ENCODE data around the gene RPE. TPM values are rescaled to one million over a fixed set of nuclear protein-coding genes. Genes with fewer than 3 reads are reported as not detected.
A peak's percentile ranks its signal among the peaks of the same experiment; 100 is the strongest.

The RPE gene
- total RNA-seq, result 10 to 100 TPM; 25.7 to 56.6 (median 40.6) TPM

- peak within 1 kb of the TSS; percentile 67 to 82 for H3K27ac ChIP-seq
- 0 to 17% (median 2%) methylated on average over 2 to 25 of the region's 58 CpGs; no CpG with 5 or more reads in 1 of the 10 experiments for WGBS, 10 experiments
- peaks cover 13 to 25% of the 10 kb centered on the region in 2 donors for H3K4me1 ChIP-seq (replicated peaks in 1 of 2)
- H3K4me3 ChIP-seq, result peak within 1 kb of the TSS; percentile 63 to 91 (median 77)
- in situ Hi-C loops (cut with MboI; ENCODE audit: low pct_unique_long_range_greater_than_20kb in 2 of 9, low sequenced_read_pairs in 9 of 9, unreplicated experiment in 9 of 9), result no loop called here
- ATAC-seq (replicated peaks in 6 of 8), result peak; percentile 99 to 100 (median 100)
Observed at GRCh38 chr2:210002158-210003157, at the start of gene RPE. RPE (plus strand) TSS chr2:210002638; CDS start chr2:210002662, 24 bp downstream.

GRCh38 chr2:209956271-209956670 is 46.2 kb upstream of the RPE start:
- WGBS, 10 experiments, result 57 to 100% (median 100%) methylated on average over 1 to 2 of the region's 2 CpGs; no CpG with 5 or more reads in 4 of the 10 experiments
- no peak overlapping the region for H3K4me3 ChIP-seq
- in situ Hi-C loops (cut with MboI; ENCODE audit: low pct_unique_long_range_greater_than_20kb in 2 of 9, low sequenced_read_pairs in 9 of 9, unreplicated experiment in 9 of 9), result loop anchor here in 2 of 9 experiments (25.0 kb wide), 3 partner anchors 256 to 619 kb away; no protein-coding TSS in a partner anchor
- no peak overlapping the region for H3K27ac ChIP-seq
- H3K4me1 ChIP-seq (replicated peaks in 1 of 2), result peaks cover 20 to 26% of the 10 kb centered on the region in 2 donors
- no peak for ATAC-seq (replicated peaks in 6 of 8)

GRCh38 chr2:209958016-209958415 is 44.4 kb upstream of the RPE start:
- WGBS, 10 experiments, result 12 to 64% (median 53%) methylated on average over 2 of the region's 2 CpGs; no CpG with 5 or more reads in 2 of the 10 experiments
- no peak overlapping the region for H3K4me3 ChIP-seq
- no peak for ATAC-seq (replicated peaks in 6 of 8)
- H3K27ac ChIP-seq, result no peak overlapping the region
- peaks cover 22 to 33% of the 10 kb centered on the region in 2 donors for H3K4me1 ChIP-seq (replicated peaks in 1 of 2)
- in situ Hi-C loops (cut with MboI; ENCODE audit: low pct_unique_long_range_greater_than_20kb in 2 of 9, low sequenced_read_pairs in 9 of 9, unreplicated experiment in 9 of 9), result loop anchor here in 2 of 9 experiments (25.0 kb wide), 3 partner anchors 254 to 621 kb away; no protein-coding TSS in a partner anchor

GRCh38 chr2:209960045-209960444 is 42.4 kb upstream of the RPE start:
- Histone ChIP-seq H3K27ac (peak overlapping the region; percentile 45 to 53), H3K4me1 (replicated peaks in 1 of 2) (peaks cover 22 to 36% of the 10 kb centered on the region in 2 donors), H3K4me3 (no peak overlapping the region)
- ATAC-seq (replicated peaks in 6 of 8), result peak in 2 of 8 experiments; percentile 12 to 25
- WGBS, 10 experiments, result 0 to 49% (median 19%) methylated on average over 1 to 7 of the region's 7 CpGs
- in situ Hi-C loops (cut with MboI; ENCODE audit: low pct_unique_long_range_greater_than_20kb in 2 of 9, low sequenced_read_pairs in 9 of 9, unreplicated experiment in 9 of 9), result loop anchor here in 2 of 9 experiments (25.0 kb wide), 3 partner anchors 252 to 623 kb away; no protein-coding TSS in a partner anchor

- Histone ChIP-seq H3K4me3 (no peak overlapping the region), H3K4me1 (replicated peaks in 1 of 2) (peaks cover 22 to 36% of the 10 kb centered on the region in 2 donors), H3K27ac (peak overlapping the region; percentile 21 to 53)
- in situ Hi-C loops (cut with MboI; ENCODE audit: low pct_unique_long_range_greater_than_20kb in 2 of 9, low sequenced_read_pairs in 9 of 9, unreplicated experiment in 9 of 9), result loop anchor here in 2 of 9 experiments (25.0 kb wide), 3 partner anchors 251 to 624 kb away; no protein-coding TSS in a partner anchor
- WGBS, 10 experiments, result 0 to 60% (median 21%) methylated on average over 1 to 4 of the region's 4 CpGs
- ATAC-seq (replicated peaks in 6 of 8), result peak; percentile 88 to 97 (median 93)
Observed at GRCh38 chr2:209960676-209961630, 41.5 kb upstream of the RPE start.

- WGBS, 10 experiments, result 0 to 92% (median 83%) methylated on average over 1 to 2 of the region's 2 CpGs; no CpG with 5 or more reads in 2 of the 10 experiments
- H3K4me3 ChIP-seq, result no peak overlapping the region
- in situ Hi-C loops (cut with MboI; ENCODE audit: low pct_unique_long_range_greater_than_20kb in 2 of 9, low sequenced_read_pairs in 9 of 9, unreplicated experiment in 9 of 9), result loop anchor here in 2 of 9 experiments (25.0 kb wide), 3 partner anchors 247 to 628 kb away; no protein-coding TSS in a partner anchor
- H3K27ac ChIP-seq, result no peak overlapping the region
- no peak for ATAC-seq (replicated peaks in 6 of 8)
- H3K4me1 ChIP-seq (replicated peaks in 1 of 2), result peaks cover 4 to 13% of the 10 kb centered on the region in 2 donors
Observed at GRCh38 chr2:209965723-209966122, 36.7 kb upstream of the RPE start.

GRCh38 chr2:209969692-209970091 is 32.7 kb upstream of the RPE start:
- Histone ChIP-seq H3K4me3 (no peak overlapping the region), H3K4me1 (replicated peaks in 1 of 2) (no peaks in the 10 kb centered on the region), H3K27ac (no peak overlapping the region)
- in situ Hi-C loops (cut with MboI; ENCODE audit: low pct_unique_long_range_greater_than_20kb in 2 of 9, low sequenced_read_pairs in 9 of 9, unreplicated experiment in 9 of 9), result loop anchor here in 3 of 9 experiments (10.0 to 25.0 kb wide), 5 partner anchors 225 to 632 kb away; no protein-coding TSS in a partner anchor
- WGBS, 10 experiments, result 0 to 100% (median 84%) methylated on average over 1 to 4 of the region's 4 CpGs; no CpG with 5 or more reads in 4 of the 10 experiments
- ATAC-seq (replicated peaks in 6 of 8), result no peak

GRCh38 chr2:209970271-209970670 is 32.2 kb upstream of the RPE start:
- WGBS, 10 experiments, result 60 to 100% (median 85%) methylated on average over 1 to 2 of the region's 2 CpGs
- in situ Hi-C loops (cut with MboI; ENCODE audit: low pct_unique_long_range_greater_than_20kb in 2 of 9, low sequenced_read_pairs in 9 of 9, unreplicated experiment in 9 of 9), result loop anchor here in 3 of 9 experiments (10.0 to 25.0 kb wide), 5 partner anchors 225 to 633 kb away; no protein-coding TSS in a partner anchor
- Histone ChIP-seq H3K4me3 (no peak overlapping the region), H3K4me1 (replicated peaks in 1 of 2) (no peaks in the 10 kb centered on the region), H3K27ac (no peak overlapping the region)
- peak in 1 of 8 experiments; percentile 72 for ATAC-seq (replicated peaks in 6 of 8)

- no peaks in the 10 kb centered on the region for H3K4me1 ChIP-seq (replicated peaks in 1 of 2)
- no peak for ATAC-seq (replicated peaks in 6 of 8)
- in situ Hi-C loops (cut with MboI; ENCODE audit: low pct_unique_long_range_greater_than_20kb in 2 of 9, low sequenced_read_pairs in 9 of 9, unreplicated experiment in 9 of 9), result loop anchor here in 3 of 9 experiments (10.0 to 25.0 kb wide), 5 partner anchors 224 to 633 kb away; no protein-coding TSS in a partner anchor
- 5 to 83% (median 55%) methylated on average over 2 to 4 of the region's 4 CpGs; no CpG with 5 or more reads in 2 of the 10 experiments for WGBS, 10 experiments
- H3K27ac ChIP-seq, result no peak overlapping the region
- H3K4me3 ChIP-seq, result no peak overlapping the region
Observed at GRCh38 chr2:209970711-209971110, 31.7 kb upstream of the RPE start.

- in situ Hi-C loops (cut with MboI; ENCODE audit: low pct_unique_long_range_greater_than_20kb in 2 of 9, low sequenced_read_pairs in 9 of 9, unreplicated experiment in 9 of 9), result loop anchor here in 3 of 9 experiments (10.0 to 25.0 kb wide), 5 partner anchors 221 to 636 kb away; no protein-coding TSS in a partner anchor
- 0 to 80% (median 17%) methylated on average over 1 of the region's 1 CpG; no CpG with 5 or more reads in 2 of the 10 experiments for WGBS, 10 experiments
- ATAC-seq (replicated peaks in 6 of 8), result no peak
- Histone ChIP-seq H3K4me3 (no peak overlapping the region), H3K27ac (no peak overlapping the region), H3K4me1 (replicated peaks in 1 of 2) (no peaks in the 10 kb centered on the region)
Observed at GRCh38 chr2:209973328-209973727, 29.1 kb upstream of the RPE start.

- ATAC-seq (replicated peaks in 6 of 8), result peak in 1 of 8 experiments; percentile 32
- Histone ChIP-seq H3K27ac (no peak overlapping the region), H3K4me1 (replicated peaks in 1 of 2) (no peaks in the 10 kb centered on the region), H3K4me3 (no peak overlapping the region)
- WGBS, 10 experiments, result 0 to 100% (median 80%) methylated on average over 1 of the region's 1 CpG; no CpG with 5 or more reads in 1 of the 10 experiments
- in situ Hi-C loops (cut with MboI; ENCODE audit: low pct_unique_long_range_greater_than_20kb in 2 of 9, low sequenced_read_pairs in 9 of 9, unreplicated experiment in 9 of 9), result loop anchor here in 3 of 9 experiments (10.0 to 25.0 kb wide), 5 partner anchors 220 to 637 kb away; no protein-coding TSS in a partner anchor
Observed at GRCh38 chr2:209974576-209974975, 27.9 kb upstream of the RPE start.

Data from motor neuron (in vitro differentiated cells).